ENCODE results near the gene APLNR. TPM values are rescaled to one million over a fixed set of nuclear protein-coding genes. Genes with fewer than 3 reads are reported as not detected.
A peak's percentile ranks its signal among the peaks of the same experiment; 100 is the strongest.

Gene APLNR
- total and polyA plus RNA-seq, 2 donors (not counting 3 experiments of a cell fraction or from before 2014, with no cell fraction given): 0.04 to 0.38 TPM

- Histone ChIP-seq H3K79me2 (ENCODE audit: control insufficient read depth, insufficient read depth, low read length) (no peaks in the 10 kb centered on the region), H3K27ac (ENCODE audit: insufficient read depth, low read depth, low read length) (no peak overlapping the region), H3K9ac (replicated peaks; ENCODE audit: extremely low read depth, insufficient read depth, low read length) (no peak overlapping the region), H3K4me1 (ENCODE audit: control insufficient read depth, extremely low read depth, insufficient read depth, low read length) (peaks cover 19% of the 10 kb centered on the region), H4K20me1 (replicated peaks; ENCODE audit: control insufficient read depth, extremely low read depth, insufficient read depth, low read length) (no peaks in the 10 kb centered on the region), H3K4me3 (replicated peaks in 1 of 3; ENCODE audit: insufficient read depth in 1 of 3, low read depth in 1 of 3, low read length in 3 of 3) (no peak overlapping the region), H2AFZ (ENCODE audit: low read depth, low read length) (no peak overlapping the region), H3K9me3 (replicated peaks; ENCODE audit: control insufficient read depth, insufficient read depth, low read length) (no peaks in the 10 kb centered on the region), H3K4me2 (ENCODE audit: insufficient read depth, low read length) (no peak overlapping the region), H3K27me3 (ENCODE audit: control insufficient read depth in 2 of 2, insufficient read depth in 2 of 2, low read length in 2 of 2) (no peaks in the 10 kb centered on the region), H3K9me1 (replicated peaks; ENCODE audit: control insufficient read depth, extremely low read depth, insufficient read depth, low read length) (no peaks in the 10 kb centered on the region), H3K36me3 (ENCODE audit: control insufficient read depth in 2 of 2, extremely low read depth in 1 of 2, insufficient read depth in 2 of 2, low read length in 2 of 2) (no peaks in the 10 kb centered on the region)
- DNase-seq (ENCODE audit: low read depth, low spot score): peak; percentile 44
- intact Hi-C loops (cut with micrococcal nuclease): no loop called here
- ChIA-PET CTCF (interaction anchor here (2.1 kb wide), 1 partner anchor 32 kb away, joined by 7 read pairs; no protein-coding TSS in a partner anchor), POLR2A (no interaction called here)
- BruUV-seq (replicated peaks): no TSS peak
- dilution Hi-C loops (cut with MboI; ENCODE audit: extremely low pct_ligation_motif_present, low sequenced_read_pairs): no loop called here
- TF ChIP-seq FOS (IDR thresholded peaks at IDR 0.05; ENCODE audit: borderline replicate concordance, insufficient read depth, low read length) (no peak), JUN (IDR thresholded peaks at IDR 0.05; ENCODE audit: borderline replicate concordance, insufficient read depth, insufficient read length, low read depth) (no peak), EZH2 (IDR thresholded peaks at IDR 0.05; ENCODE audit: borderline replicate concordance, low read depth, low read length, severe bottlenecking) (no peak), POLR2AphosphoS5 (IDR thresholded peaks at IDR 0.05; ENCODE audit: insufficient read depth, low read depth, low read length) (no peak), POLR2A (IDR thresholded peaks at IDR 0.05; ENCODE audit: low read depth, low read length) (no peak), MAX (IDR thresholded peaks at IDR 0.05; ENCODE audit: insufficient read depth, insufficient read length) (no peak), GATA2 (IDR thresholded peaks at IDR 0.05; ENCODE audit: insufficient read depth, insufficient read length, low read depth, low read length) (no peak), MYC (IDR thresholded peaks at IDR 0.05; ENCODE audit: low read depth, low read length) (no peak), CTCF (IDR thresholded peaks at IDR 0.05; ENCODE audit: extremely low read depth in 1 of 2, insufficient read depth in 1 of 2, low read depth in 1 of 2, low read length in 2 of 2) (no peak)
- no peak for FAIRE-seq
Measured at GRCh38 chr11:57217053-57217452, 20.0 kb downstream of the APLNR start.
